ENCODE measurements around the gene SERPINI2.

The SERPINI2 gene

GRCh38 chr3:167473863-167474262 lies at the start of gene SERPINI2:
Gene SERPINI2, minus strand, starts transcription at chr3:167474042. Its CDS starts 2,208 bp downstream, at chr3:167471834.
- in situ Hi-C loops (cut with MboI; ENCODE audit: low sequenced_read_pairs): no loop called here

- in situ Hi-C loops (cut with MboI; ENCODE audit: low sequenced_read_pairs): no loop called here
These were observed 47.1 kb upstream of the SERPINI2 start for GRCh38 chr3:167521006-167521355.

GRCh38 chr3:167520266-167521005 lies 46.6 kb upstream of the SERPINI2 start:
- in situ Hi-C loops (cut with MboI; ENCODE audit: low sequenced_read_pairs): no loop called here

- in situ Hi-C loops (cut with MboI; ENCODE audit: low sequenced_read_pairs): no loop called here
These were observed 34.1 kb upstream of the SERPINI2 start for GRCh38 chr3:167507954-167508353.

- in situ Hi-C loops (cut with MboI; ENCODE audit: low sequenced_read_pairs): no loop called here
These were observed 28.6 kb upstream of the SERPINI2 start for GRCh38 chr3:167502401-167502800.

GRCh38 chr3:167501941-167502340 lies 28.1 kb upstream of the SERPINI2 start:
- in situ Hi-C loops (cut with MboI; ENCODE audit: low sequenced_read_pairs): no loop called here

- in situ Hi-C loops (cut with MboI; ENCODE audit: low sequenced_read_pairs): no loop called here
These were observed 24.1 kb upstream of the SERPINI2 start for GRCh38 chr3:167497903-167498302.

- in situ Hi-C loops (cut with MboI; ENCODE audit: low sequenced_read_pairs): no loop called here
These were observed 19.4 kb upstream of the SERPINI2 start for GRCh38 chr3:167493244-167493643.

- in situ Hi-C loops (cut with MboI; ENCODE audit: low sequenced_read_pairs): no loop called here
These were observed 17.8 kb upstream of the SERPINI2 start for GRCh38 chr3:167491621-167492020.

GRCh38 chr3:167489571-167489970 lies 15.7 kb upstream of the SERPINI2 start:
- in situ Hi-C loops (cut with MboI; ENCODE audit: low sequenced_read_pairs): no loop called here

- in situ Hi-C loops (cut with MboI; ENCODE audit: low sequenced_read_pairs): no loop called here
These were observed 13.7 kb upstream of the SERPINI2 start for GRCh38 chr3:167487556-167487955.

GRCh38 chr3:167484551-167484950 lies 10.7 kb upstream of the SERPINI2 start:
- in situ Hi-C loops (cut with MboI; ENCODE audit: low sequenced_read_pairs): no loop called here

GRCh38 chr3:167483708-167484475 lies 10.1 kb upstream of the SERPINI2 start:
- in situ Hi-C loops (cut with MboI; ENCODE audit: low sequenced_read_pairs): no loop called here

- in situ Hi-C loops (cut with MboI; ENCODE audit: low sequenced_read_pairs): no loop called here
These were observed 7.3 kb upstream of the SERPINI2 start for GRCh38 chr3:167481164-167481563.

GRCh38 chr3:167480748-167481147 lies 6.9 kb upstream of the SERPINI2 start:
- in situ Hi-C loops (cut with MboI; ENCODE audit: low sequenced_read_pairs): no loop called here

- in situ Hi-C loops (cut with MboI; ENCODE audit: low sequenced_read_pairs): no loop called here
These were observed 4.5 kb downstream of the SERPINI2 start for GRCh38 chr3:167469381-167469780.

GRCh38 chr3:167467848-167468611 lies 5.8 kb downstream of the SERPINI2 start:
- in situ Hi-C loops (cut with MboI; ENCODE audit: low sequenced_read_pairs): no loop called here

GRCh38 chr3:167466966-167467365 lies 6.9 kb downstream of the SERPINI2 start:
- in situ Hi-C loops (cut with MboI; ENCODE audit: low sequenced_read_pairs): no loop called here

GRCh38 chr3:167456157-167456799 lies 17.6 kb downstream of the SERPINI2 start:
- in situ Hi-C loops (cut with MboI; ENCODE audit: low sequenced_read_pairs): no loop called here

GRCh38 chr3:167453815-167454214 lies 20.0 kb downstream of the SERPINI2 start:
- in situ Hi-C loops (cut with MboI; ENCODE audit: low sequenced_read_pairs): no loop called here

GRCh38 chr3:167451282-167451681 lies 22.6 kb downstream of the SERPINI2 start:
- in situ Hi-C loops (cut with MboI; ENCODE audit: low sequenced_read_pairs): no loop called here

Measured in HL-60/S4 treated with phorbol 12-myristate 13-acetate at 8.2 ng/mL for 4 days and 3 days (cell line).